Gastroesophageal sphincter (tissue), 4 donors: ENCODE results near the gene CASP9. TPM values are rescaled to one million over a fixed set of nuclear protein-coding genes. Genes with fewer than 3 reads are reported as not detected.
A peak's percentile ranks its signal among the peaks of the same experiment; 100 is the strongest.

Experiments
- ATAC-seq: fragments of 150-250 bp; one replicate; pipeline ENCODE4 v1.9.1; 2016; ENCODE audit warnings: mild to moderate bottlenecking, moderate library complexity
- H3K27ac ChIP-seq, 4 donors: fragments of 200-600 bp; sonication (generic) in 3 of 4; 1 replicate in 3 of 4; 2 replicates in 1 of 4; pipeline ENCODE4 v1.5.1; 2016 to 2019
- H3K27me3 ChIP-seq: fragments of 200-600 bp; sonication (generic); one replicate; pipeline ENCODE4 v1.5.1; 2019
- H3K36me3 ChIP-seq, 2 donors: fragments of 200-600 bp; sonication (generic); one replicate each; pipeline ENCODE4 v1.5.1; 2019; ENCODE audit warnings: control low read depth in 1 of 2
- H3K4me1 ChIP-seq, 3 donors: fragments of 200-600 bp; sonication (generic); 1 replicate in 2 of 3; 2 replicates in 1 of 3; pipeline ENCODE4 v1.5.1; 2016 to 2019; ENCODE audit warnings: control low read depth in 2 of 3
- H3K4me3 ChIP-seq, 2 donors: fragments of 200-600 bp; sonication (generic); one replicate each; pipeline ENCODE4 v1.5.1; 2019; ENCODE audit warnings: mild to moderate bottlenecking in 1 of 2, moderate library complexity in 1 of 2
- H3K9me3 ChIP-seq, 3 donors: fragments of 200-600 bp; sonication (generic); one replicate each; pipeline ENCODE4 v1.5.1; 2017 to 2019; ENCODE audit warnings: control low read depth in 2 of 3
- EP300 ChIP-seq: sonication (generic); formaldehyde crosslinking; IDR thresholded peaks from one replicate; pipeline ENCODE4 v1.6.1; 2017; ENCODE audit warnings: antibody characterized with exemption, mild to moderate bottlenecking
- POLR2A ChIP-seq, 2 donors: fragments of 450-650 bp; IDR thresholded peaks; one replicate each; pipeline ENCODE4 v1.6.1; 2017; ENCODE audit warnings: antibody characterized with exemption in 2 of 2, mild to moderate bottlenecking in 2 of 2, moderate library complexity in 1 of 2
- POLR2AphosphoS5 ChIP-seq: sonication (generic); formaldehyde crosslinking; IDR thresholded peaks from one replicate; pipeline ENCODE4 v1.6.1; 2017; ENCODE audit warnings: antibody characterized with exemption
- whole genome bisulfite sequencing, 2 donors: methylation state at CpG; one replicate each; pipeline ENCODE4 v1.1.5; 2018; ENCODE audit warnings: low coverage in 1 of 2; 5-methylcytosine and 5-hydroxymethylcytosine counted together
- total RNA-seq, 4 donors: library from RNA; depleted of rRNA; stranded (reverse); fragments of >200 nt; gene quantifications; one replicate each; pipeline ENCODE4 v1.1.0, GENCODE V29; 2016
- TF ChIP-seq, protein P1 (sequence below), 4 experiments: fragments of 200-600 bp in 2 of 4; fragments of 450-650 bp in 2 of 4; sonication (generic) in 1 of 4; IDR thresholded peaks; one replicate each; pipeline ENCODE4 v1.5.1; 2017 to 2019; ENCODE audit warnings: antibody characterized with exemption in 4 of 4, mild to moderate bottlenecking in 2 of 4, moderate library complexity in 2 of 4

The CASP9 gene
- total RNA-seq, 4 donors from 2014 or later = 11.0 to 22.5 (median 14.3) TPM

DNA sequence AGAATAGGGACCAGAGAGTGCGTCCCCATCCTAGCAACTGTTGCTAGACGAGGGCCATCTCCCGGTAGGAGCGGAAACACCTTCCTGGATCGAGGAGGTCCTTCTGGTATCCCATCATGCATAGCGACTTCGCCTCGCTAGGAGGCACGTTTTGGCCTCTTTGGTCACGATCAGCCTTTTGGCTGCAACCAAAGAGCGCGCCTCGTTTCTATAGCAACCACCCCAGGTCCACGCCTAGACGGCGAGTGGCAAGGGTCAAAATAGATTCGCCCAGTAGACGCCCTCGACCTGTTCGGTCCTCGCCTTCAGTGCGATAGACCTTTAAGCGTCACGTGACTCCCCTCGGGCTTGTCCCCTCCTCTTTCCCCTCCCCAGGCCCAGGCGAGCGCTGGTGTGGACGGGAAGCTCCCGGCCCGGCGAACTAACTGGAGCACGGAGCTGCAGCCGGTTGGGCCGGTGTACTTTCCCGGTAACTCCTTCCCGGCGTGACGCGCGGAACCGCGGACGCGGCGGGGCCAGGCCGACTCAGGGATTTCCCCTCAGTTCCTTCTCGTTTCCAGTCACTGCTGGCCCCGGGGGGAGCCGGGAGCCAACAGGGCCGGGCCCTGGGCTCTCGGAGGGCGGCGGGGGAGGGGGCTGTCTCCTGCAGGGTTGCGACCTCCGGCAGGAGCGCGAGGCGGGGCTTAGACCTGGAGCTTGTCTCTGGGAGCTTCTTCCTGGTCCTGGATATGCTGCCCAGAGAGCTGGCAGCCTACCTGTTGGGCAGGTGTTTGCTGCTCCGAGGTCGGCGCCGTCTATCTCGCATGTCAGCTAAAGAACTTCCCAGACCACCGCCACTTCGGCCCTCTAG, 2.7 kb upstream of the CASP9 start, which contains the start of gene DNAJC16:
DNAJC16 (plus strand) TSS at position 359 of the 850 bp plus-strand sequence. CDS start 2,258 bp downstream, outside the sequence.
- H3K9me3 ChIP-seq = no peaks in the 10 kb centered on the region
- H3K4me3 ChIP-seq = peak within 1 kb of the TSS; percentile 57 to 94
- ATAC-seq = peak; percentile 74
- peaks cover 0 to 53% (median 11%) of the 10 kb centered on the region in 3 donors for H3K4me1 ChIP-seq
- peak within 1 kb of the TSS; percentile 85 to 100 (median 96) for H3K27ac ChIP-seq
- TF ChIP-seq POLR2AphosphoS5 = peak; percentile 98
- peak; percentile 70 to 75 for TF ChIP-seq POLR2A (IDR thresholded peaks at IDR 0.05)
- TF ChIP-seq, protein P1, sequence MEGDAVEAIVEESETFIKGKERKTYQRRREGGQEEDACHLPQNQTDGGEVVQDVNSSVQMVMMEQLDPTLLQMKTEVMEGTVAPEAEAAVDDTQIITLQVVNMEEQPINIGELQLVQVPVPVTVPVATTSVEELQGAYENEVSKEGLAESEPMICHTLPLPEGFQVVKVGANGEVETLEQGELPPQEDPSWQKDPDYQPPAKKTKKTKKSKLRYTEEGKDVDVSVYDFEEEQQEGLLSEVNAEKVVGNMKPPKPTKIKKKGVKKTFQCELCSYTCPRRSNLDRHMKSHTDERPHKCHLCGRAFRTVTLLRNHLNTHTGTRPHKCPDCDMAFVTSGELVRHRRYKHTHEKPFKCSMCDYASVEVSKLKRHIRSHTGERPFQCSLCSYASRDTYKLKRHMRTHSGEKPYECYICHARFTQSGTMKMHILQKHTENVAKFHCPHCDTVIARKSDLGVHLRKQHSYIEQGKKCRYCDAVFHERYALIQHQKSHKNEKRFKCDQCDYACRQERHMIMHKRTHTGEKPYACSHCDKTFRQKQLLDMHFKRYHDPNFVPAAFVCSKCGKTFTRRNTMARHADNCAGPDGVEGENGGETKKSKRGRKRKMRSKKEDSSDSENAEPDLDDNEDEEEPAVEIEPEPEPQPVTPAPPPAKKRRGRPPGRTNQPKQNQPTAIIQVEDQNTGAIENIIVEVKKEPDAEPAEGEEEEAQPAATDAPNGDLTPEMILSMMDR (IDR thresholded peaks at IDR 0.05) = peak in 3 of 4 experiments; percentile 17 to 46 (median 24)
- TF ChIP-seq EP300 = no peak
- H3K27me3 ChIP-seq = no peaks in the 10 kb centered on the region
- WGBS, 2 donors = 0 to 1% methylated on average over 1 to 14 of the region's 65 CpGs
- peaks cover 0 to 14% of the 10 kb centered on the region in 2 donors for H3K36me3 ChIP-seq

DNA sequence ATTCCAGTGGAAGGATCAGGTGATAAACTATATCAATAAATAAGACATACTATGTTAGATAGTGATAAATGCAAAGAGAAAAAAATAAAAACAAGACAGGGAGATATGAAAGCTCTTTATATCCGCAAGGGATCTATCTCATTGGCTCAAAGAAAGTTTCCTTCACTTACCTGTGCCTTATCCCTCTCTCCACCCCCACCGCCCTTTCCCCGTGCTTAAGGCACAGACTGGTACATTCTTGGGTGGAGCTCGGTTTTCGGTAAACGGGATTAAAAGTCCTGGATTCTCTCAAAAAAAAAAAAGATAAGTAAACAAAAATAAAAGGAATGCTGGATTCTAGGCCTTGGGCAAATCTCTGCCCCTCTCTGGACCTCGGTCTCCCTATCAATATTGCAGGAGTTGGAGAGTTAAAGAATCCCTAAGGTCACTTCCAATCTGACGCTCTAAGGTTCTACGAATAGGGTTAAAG, 2.0 kb upstream of the CASP9 start:
- Histone ChIP-seq H3K9me3 (no peaks in the 10 kb centered on the region), H3K36me3 (peaks cover 0 to 9% of the 10 kb centered on the region in 2 donors), H3K27me3 (no peaks in the 10 kb centered on the region), H3K27ac (peak overlapping the region; percentile 85 to 100 (median 95)), H3K4me1 (peaks cover 0 to 53% (median 11%) of the 10 kb centered on the region in 3 donors), H3K4me3 (peak overlapping the region; percentile 33 to 94)
- TF ChIP-seq, protein P1 (IDR thresholded peaks at IDR 0.05) = no peak
- no peak for ATAC-seq
- WGBS, 2 donors = 11% methylated on average over 6 to 9 of the region's 9 CpGs

DNA sequence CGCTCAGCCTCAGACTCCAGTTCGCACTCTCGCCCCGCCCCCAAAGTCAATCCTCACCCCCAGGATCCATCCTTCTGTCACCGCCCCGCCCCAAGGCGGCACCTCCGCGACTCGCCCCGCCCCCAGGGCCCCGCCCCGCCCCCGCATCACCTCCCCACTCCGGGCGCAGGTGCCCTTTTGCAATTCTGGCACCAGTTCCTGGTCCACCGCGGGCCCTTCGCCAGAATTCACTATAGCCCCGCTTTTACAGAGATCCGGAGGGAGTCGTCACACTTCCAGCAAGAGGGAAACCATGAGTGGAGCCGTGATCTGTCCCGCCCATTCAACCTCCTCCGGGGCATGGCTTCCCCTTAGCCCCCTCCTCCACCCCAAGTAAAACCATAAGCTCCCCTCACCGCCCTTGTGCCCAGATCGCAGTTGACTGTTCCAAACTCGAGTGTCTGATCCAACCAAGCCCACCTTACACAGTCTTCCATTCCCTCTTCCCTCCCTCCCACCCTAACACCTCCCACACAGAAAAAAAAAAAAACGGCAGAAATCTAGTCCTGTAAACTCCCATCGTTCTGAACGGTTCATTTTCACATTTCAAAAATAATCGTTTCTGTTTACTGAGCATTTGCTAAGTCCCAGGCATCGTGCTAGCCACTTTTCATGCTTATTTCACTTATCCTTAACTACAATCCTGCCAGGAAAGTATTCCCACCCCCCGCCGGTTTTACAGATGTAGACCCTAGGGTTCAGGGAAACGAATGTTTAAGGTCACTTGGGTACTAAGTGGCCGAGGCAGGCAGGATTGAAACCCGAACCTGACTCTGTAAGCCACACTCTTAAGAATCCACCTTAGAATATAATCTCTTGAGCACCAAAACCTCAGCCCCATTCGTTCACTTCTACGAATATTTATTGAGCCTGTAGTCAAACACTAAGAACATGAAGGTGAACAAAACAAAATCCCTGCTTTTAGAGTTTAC, 1.3 kb upstream of the CASP9 start:
- H3K9me3 ChIP-seq = no peaks in the 10 kb centered on the region
- H3K4me3 ChIP-seq = peak overlapping the region; percentile 41 to 94
- WGBS, 2 donors = 1 to 4% methylated on average over 13 to 18 of the region's 40 CpGs
- H3K27ac ChIP-seq = peak overlapping the region; percentile 85 to 100 (median 95)
- no peaks in the 10 kb centered on the region for H3K27me3 ChIP-seq
- TF ChIP-seq POLR2A (IDR thresholded peaks at IDR 0.05) (no peak), EP300 (no peak), POLR2AphosphoS5 (no peak)
- TF ChIP-seq, protein P1 (IDR thresholded peaks at IDR 0.05) = no peak
- peak; percentile 68 for ATAC-seq
- peaks cover 0 to 2% of the 10 kb centered on the region in 2 donors for H3K36me3 ChIP-seq
- H3K4me1 ChIP-seq = peaks cover 0 to 53% (median 11%) of the 10 kb centered on the region in 3 donors

DNA sequence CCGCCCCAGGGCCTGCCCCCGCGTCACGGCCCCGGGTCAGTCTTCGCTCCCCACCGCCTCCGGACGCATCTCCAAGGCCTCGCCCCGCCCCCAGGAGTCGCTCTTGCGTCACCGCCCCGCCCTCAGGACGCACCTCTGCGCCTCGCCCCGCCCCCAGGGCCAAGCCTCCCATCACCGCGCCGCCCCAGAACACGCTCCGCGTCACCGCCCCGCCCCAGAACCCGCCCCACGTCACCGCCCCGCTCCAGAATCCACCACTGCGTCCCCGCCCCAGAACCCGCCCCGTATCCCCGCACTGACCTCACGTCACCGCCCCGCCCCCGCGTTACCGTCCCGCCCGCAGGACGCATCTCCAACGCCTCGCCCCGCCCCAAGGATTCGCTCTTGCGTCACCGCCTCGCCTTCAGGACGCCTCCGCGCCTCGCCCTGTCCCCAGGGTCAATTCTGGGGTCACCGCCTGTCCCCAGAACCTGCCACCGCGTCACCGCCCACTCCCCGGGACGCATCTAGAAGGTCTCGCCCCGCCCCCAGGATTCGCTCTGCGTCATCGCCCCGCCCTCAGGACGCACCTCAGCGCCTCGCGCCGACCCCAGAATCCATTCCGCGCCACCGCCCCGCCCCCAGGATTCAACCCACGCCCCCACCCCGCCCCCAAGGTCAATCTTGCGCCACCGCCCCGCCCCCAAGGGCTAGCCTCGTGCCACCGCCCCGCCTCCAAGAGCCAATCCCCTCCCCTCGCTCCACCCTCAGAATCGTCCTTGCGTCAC, 451 bp upstream of the CASP9 start:
- Histone ChIP-seq H3K4me3 (peak overlapping the region; percentile 71 to 94), H3K27me3 (no peaks in the 10 kb centered on the region), H3K9me3 (no peaks in the 10 kb centered on the region), H3K27ac (peak overlapping the region; percentile 94 to 100 (median 95)), H3K36me3 (no peaks in the 10 kb centered on the region), H3K4me1 (peaks cover 0 to 52% (median 11%) of the 10 kb centered on the region in 3 donors)
- peak; percentile 71 for ATAC-seq
- 0% methylated on average over 11 of the region's 88 CpGs; no CpG with 5 or more reads in 1 of the 2 donors for WGBS, 2 donors
- TF ChIP-seq POLR2AphosphoS5 = peak; percentile 46
- TF ChIP-seq, protein P1 (IDR thresholded peaks at IDR 0.05) = no peak
- TF ChIP-seq POLR2A (IDR thresholded peaks at IDR 0.05) = peak; percentile 1 to 30
- peak; percentile 57 for TF ChIP-seq EP300
